A673 (cell line): Measurements from ENCODE around the gene ADGRF1.

ENCODE experiments used
- CTCF ChIP-seq: fragments of 300-800, 200-600 bp; sonication (generic); conservative IDR thresholded peaks from 2 replicates; pipeline ENCODE4 v1.5.1; 2017; ENCODE audit warnings: low read depth, mild to moderate bottlenecking, antibody characterized with exemption, low read length, moderate library complexity, mixed read lengths
- EZH2 ChIP-seq: fragments of 200-600 bp; sonication (generic); IDR thresholded peaks from 2 replicates; pipeline ENCODE4 v1.6.1; 2017; ENCODE audit warnings: borderline replicate concordance, low read depth, mild to moderate bottlenecking, mixed read lengths, antibody characterized with exemption, low read length; ENCODE audit not compliant: poor library complexity, severe bottlenecking

GRCh38 chr6:47070461-47070860 is 28.3 kb upstream of the ADGRF1 start:
- no peak for TF ChIP-seq CTCF
- TF ChIP-seq EZH2, result no peak
